Upper lobe of right lung (tissue), 1 donor: ENCODE results near the gene RGS6. TPM values are rescaled to one million over a fixed set of nuclear protein-coding genes. Genes with fewer than 3 reads are reported as not detected.

ENCODE experiments used
- ATAC-seq: fragments of 200-7000 bp; cut with Tn5 transposase; one replicate; pipeline ENCODE4 v1.9.1; 2020; ENCODE audit warnings: mild to moderate bottlenecking, moderate library complexity
- DNase-seq: peaks from one replicate; pipeline ENCODE4 v3.0.0-alpha.2; 2020
- H3K27ac ChIP-seq: fragments of 200-600 bp; one replicate; pipeline ENCODE4 v1.8.0; 2022
- H3K27me3 ChIP-seq: fragments of 200-600 bp; one replicate; pipeline ENCODE4 v1.8.0; 2022; ENCODE audit warnings: mild to moderate bottlenecking
- H3K36me3 ChIP-seq: fragments of 200-600 bp; one replicate; pipeline ENCODE4 v1.8.0; 2022
- H3K4me1 ChIP-seq: fragments of 200-600 bp; one replicate; pipeline ENCODE4 v1.8.0; 2022
- H3K4me3 ChIP-seq: fragments of 200-600 bp; one replicate; pipeline ENCODE4 v1.8.0; 2022; ENCODE audit warnings: mild to moderate bottlenecking
- H3K9me3 ChIP-seq: fragments of 200-600 bp; one replicate; pipeline ENCODE4 v1.8.0; 2022
- intact Hi-C: fragments of 100-400 bp; cut with DNase I; formaldehyde crosslinking; loops from one replicate; pipeline ENCODE4 v1.11.0; 2022
- total RNA-seq: library from RNA; stranded (reverse); fragmentation: NEBNext Ultra II Directional; extraction: Animal tissue kit (Norgen Biotek cat#: 25700); gene quantifications from one replicate; pipeline ENCODE4 v1.2.1, GENCODE V29; 2021
- TF ChIP-seq, protein P1 (sequence below): fragments of 200-600 bp; IDR thresholded peaks from one replicate; pipeline ENCODE4 v1.8.0; 2022; ENCODE audit warnings: antibody characterized with exemption
- donor health status: DM: no; HTN: yes; CAD: no; lungs with severe emphysema.

The RGS6 gene
- total RNA-seq, 1 donor from 2014 or later: 2.6 TPM

DNA sequence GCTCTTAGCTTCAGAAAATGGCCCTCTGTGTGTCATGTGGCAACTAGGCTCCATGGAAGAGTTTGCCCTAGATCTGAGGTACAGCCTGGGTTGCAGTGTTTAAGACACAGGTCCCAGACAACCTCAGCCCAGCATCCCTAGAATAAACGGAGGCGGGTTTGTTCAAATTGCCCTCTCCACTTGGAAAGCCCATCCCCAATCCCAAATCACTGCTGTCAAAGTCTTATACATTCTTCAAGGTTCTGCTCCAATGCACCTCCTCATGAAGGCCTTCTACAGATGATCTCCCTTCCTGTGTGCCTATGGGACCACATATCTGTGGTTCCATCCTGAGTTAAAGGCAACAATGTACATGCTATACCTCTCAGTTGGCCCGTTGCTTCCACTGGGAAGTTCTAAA is 671.9 kb downstream of the RGS6 start:
- no peaks in the 10 kb centered on the region for H3K36me3 ChIP-seq
- no peak overlapping the region for H3K4me3 ChIP-seq
- TF ChIP-seq, protein P1, sequence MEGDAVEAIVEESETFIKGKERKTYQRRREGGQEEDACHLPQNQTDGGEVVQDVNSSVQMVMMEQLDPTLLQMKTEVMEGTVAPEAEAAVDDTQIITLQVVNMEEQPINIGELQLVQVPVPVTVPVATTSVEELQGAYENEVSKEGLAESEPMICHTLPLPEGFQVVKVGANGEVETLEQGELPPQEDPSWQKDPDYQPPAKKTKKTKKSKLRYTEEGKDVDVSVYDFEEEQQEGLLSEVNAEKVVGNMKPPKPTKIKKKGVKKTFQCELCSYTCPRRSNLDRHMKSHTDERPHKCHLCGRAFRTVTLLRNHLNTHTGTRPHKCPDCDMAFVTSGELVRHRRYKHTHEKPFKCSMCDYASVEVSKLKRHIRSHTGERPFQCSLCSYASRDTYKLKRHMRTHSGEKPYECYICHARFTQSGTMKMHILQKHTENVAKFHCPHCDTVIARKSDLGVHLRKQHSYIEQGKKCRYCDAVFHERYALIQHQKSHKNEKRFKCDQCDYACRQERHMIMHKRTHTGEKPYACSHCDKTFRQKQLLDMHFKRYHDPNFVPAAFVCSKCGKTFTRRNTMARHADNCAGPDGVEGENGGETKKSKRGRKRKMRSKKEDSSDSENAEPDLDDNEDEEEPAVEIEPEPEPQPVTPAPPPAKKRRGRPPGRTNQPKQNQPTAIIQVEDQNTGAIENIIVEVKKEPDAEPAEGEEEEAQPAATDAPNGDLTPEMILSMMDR: no peak
- H3K9me3 ChIP-seq: no peaks in the 10 kb centered on the region
- DNase-seq: no peak
- ATAC-seq: no peak
- H3K27ac ChIP-seq: no peak overlapping the region
- peaks cover 3% of the 10 kb centered on the region for H3K27me3 ChIP-seq
- intact Hi-C loops: no loop called here
- H3K4me1 ChIP-seq: no peaks in the 10 kb centered on the region

- Histone ChIP-seq H3K27ac (no peak overlapping the region), H3K4me3 (no peak overlapping the region), H3K4me1 (no peaks in the 10 kb centered on the region), H3K36me3 (no peaks in the 10 kb centered on the region), H3K9me3 (no peaks in the 10 kb centered on the region), H3K27me3 (peaks cover 3% of the 10 kb centered on the region)
- ATAC-seq (no peak), DNase-seq (no peak)
- TF ChIP-seq, protein P1: no peak
- intact Hi-C loops: no loop called here
These were observed 673.1 kb downstream of the RGS6 start for GRCh38 chr14:72605096-72605920.

GRCh38 chr14:72605921-72606220 is 673.6 kb downstream of the RGS6 start:
- no peaks in the 10 kb centered on the region for H3K9me3 ChIP-seq

DNA sequence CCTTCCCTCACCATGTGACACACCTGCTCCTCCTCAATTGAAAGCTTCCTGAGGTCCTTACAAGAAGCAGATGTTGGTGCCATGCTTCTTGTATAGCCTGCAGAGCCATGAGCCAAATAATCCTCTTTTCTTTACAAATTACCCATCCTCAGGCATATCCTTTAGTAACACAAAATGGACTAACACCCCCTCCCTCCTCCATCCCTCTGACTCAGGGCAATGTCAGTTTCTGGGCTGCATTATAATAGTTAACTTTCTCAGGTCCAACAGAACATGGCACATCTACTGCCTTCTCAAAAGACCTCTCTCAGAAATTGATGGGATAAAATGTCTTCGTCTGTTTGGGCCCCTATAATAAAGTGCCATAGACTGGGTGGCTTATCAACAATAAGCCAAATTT is 674.6 kb downstream of the RGS6 start:
- Histone ChIP-seq H3K27me3 (no peaks in the 10 kb centered on the region), H3K4me1 (no peaks in the 10 kb centered on the region), H3K4me3 (no peak overlapping the region), H3K27ac (no peak overlapping the region), H3K9me3 (no peaks in the 10 kb centered on the region), H3K36me3 (no peaks in the 10 kb centered on the region)
- DNase-seq (no peak), ATAC-seq (no peak)
- intact Hi-C loops: no loop called here
- TF ChIP-seq, protein P1: no peak

More at GRCh38 chr14:72605921-72606220, 673.6 kb downstream of the RGS6 start:
- H3K36me3 ChIP-seq: no peaks in the 10 kb centered on the region
- TF ChIP-seq, protein P1: no peak
- peaks cover 3% of the 10 kb centered on the region for H3K27me3 ChIP-seq
- intact Hi-C loops: no loop called here
- ATAC-seq (no peak), DNase-seq (no peak)
- no peak overlapping the region for H3K27ac ChIP-seq
- H3K4me1 ChIP-seq: no peaks in the 10 kb centered on the region
- H3K4me3 ChIP-seq: no peak overlapping the region

- intact Hi-C loops: no loop called here
- Histone ChIP-seq H3K36me3 (no peaks in the 10 kb centered on the region), H3K27ac (no peak overlapping the region), H3K4me3 (no peak overlapping the region), H3K4me1 (no peaks in the 10 kb centered on the region), H3K27me3 (no peaks in the 10 kb centered on the region), H3K9me3 (no peaks in the 10 kb centered on the region)
- TF ChIP-seq, protein P1: no peak
- no peak for ATAC-seq
- no peak for DNase-seq
These were observed 675.3 kb downstream of the RGS6 start for GRCh38 chr14:72607386-72608130.
